ENCODE data around the gene AFDN. TPM values are rescaled to one million over a fixed set of nuclear protein-coding genes. Genes with fewer than 3 reads are reported as not detected.

AFDN gene
- total and polyA plus RNA-seq, 2 of the 8 experiments (the other 6 are each of a cell fraction or from before 2014, with no cell fraction given) = 53.4 to 192 TPM

DNA sequence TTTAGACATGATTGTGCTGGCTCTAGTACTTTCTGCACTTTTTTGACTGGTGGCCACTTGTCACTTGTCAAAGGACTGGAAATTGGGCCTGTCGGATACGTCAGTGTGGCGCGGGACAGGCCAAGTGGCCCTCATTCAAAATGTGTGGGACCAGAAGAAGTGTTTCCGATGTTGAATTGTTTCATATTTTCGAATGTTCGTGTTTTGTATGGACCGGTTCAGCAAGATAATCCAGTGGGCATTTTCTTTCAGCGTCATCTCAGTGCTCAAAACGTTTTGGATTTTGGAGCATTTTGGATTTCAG is 174.3 kb downstream of the AFDN start:
- DNase-seq (ENCODE audit: low read depth in 1 of 2, low spot score in 2 of 2) (peak in 1 of 2 experiments; percentile 7), FAIRE-seq (no peak)
- no peaks in the 10 kb centered on the region for H3K23me2 ChIP-seq (ENCODE audit: low read depth, low read length)
- no peak overlapping the region for H3K23ac ChIP-seq (ENCODE audit: insufficient read length)
- H2AK5ac ChIP-seq (ENCODE audit: low read depth, low read length) = no peak overlapping the region
- no peaks in the 10 kb centered on the region for H3K79me2 ChIP-seq (ENCODE audit: control insufficient read depth in 1 of 2, insufficient read depth in 2 of 2, low read length in 2 of 2)
- H3K9ac ChIP-seq (replicated peaks in 1 of 4; ENCODE audit: extremely low read depth in 1 of 4, low read depth in 3 of 4, low read length in 3 of 4) = no peak overlapping the region
- no peak overlapping the region for H4K91ac ChIP-seq (replicated peaks; ENCODE audit: insufficient read length, low read length)
- no peak overlapping the region for H2BK20ac ChIP-seq (ENCODE audit: low read length)
- ChIA-PET POLR2A (ENCODE audit: partially characterized antibody) (no interaction called here), CTCF (ENCODE audit: partially characterized antibody) (no interaction called here)
- no peaks in the 10 kb centered on the region for H3K79me1 ChIP-seq (ENCODE audit: low read depth, low read length)
- H3K4me2 ChIP-seq (ENCODE audit: insufficient read depth in 1 of 2, low read depth in 2 of 2, low read length in 2 of 2) = no peak overlapping the region
- WGBS, 2 experiments (ENCODE audit: extremely low coverage in 1 of 2, insufficient coverage in 1 of 2, insufficient read length in 1 of 2, insufficient replicate concordance in 2 of 2, low coverage in 1 of 2, low lambda C conversion rate in 2 of 2, missing lambda C conversion rate in 1 of 2) = 96% methylated on average over 10 of the region's 10 CpGs; no CpG with 5 or more reads in 1 of the 2 experiments
- H4K5ac ChIP-seq (ENCODE audit: insufficient read length, low read depth, low read length) = no peak overlapping the region
- no peak overlapping the region for H2AFZ ChIP-seq (ENCODE audit: low read length)
- H3K4me3 ChIP-seq (ENCODE audit: extremely low read depth in 1 of 4, insufficient read depth in 2 of 4, low read depth in 3 of 4, low read length in 4 of 4) = no peak overlapping the region
- H4K8ac ChIP-seq (ENCODE audit: extremely low read depth, insufficient read depth, low read length) = no peak overlapping the region
- H3K4me1 ChIP-seq (replicated peaks in 1 of 4; ENCODE audit: control insufficient read depth in 3 of 4, insufficient read depth in 4 of 4, low read length in 3 of 4) = peaks cover 0 to 10% (median 3%) of the 10 kb centered on the region in 4 experiments; a peak in 6 of 7 replicates
- no peak overlapping the region for H3K27ac ChIP-seq (ENCODE audit: low read depth, low read length)
- H3K4ac ChIP-seq (replicated peaks; ENCODE audit: insufficient read length, low read depth, low read length) = no peak overlapping the region
- no peak overlapping the region for H2BK15ac ChIP-seq (ENCODE audit: low read length)
- H2BK12ac ChIP-seq (ENCODE audit: low read depth, low read length) = no peak overlapping the region
- H2BK5ac ChIP-seq (ENCODE audit: low read depth, low read length) = no peak overlapping the region
- no peaks in the 10 kb centered on the region for H4K20me1 ChIP-seq (replicated peaks in 1 of 2; ENCODE audit: control insufficient read depth in 1 of 2, insufficient read depth in 2 of 2, low read length in 2 of 2)
- H3K27me3 ChIP-seq (replicated peaks in 1 of 4; ENCODE audit: control insufficient read depth in 3 of 4, extremely low read depth in 1 of 4, insufficient read depth in 3 of 4, low read length in 3 of 4) = no peaks in the 10 kb centered on the region
- no peak overlapping the region for H3K14ac ChIP-seq (ENCODE audit: insufficient read length)
- no peaks in the 10 kb centered on the region for H3K36me3 ChIP-seq (ENCODE audit: control insufficient read depth in 2 of 4, insufficient read depth in 4 of 4, low read length in 3 of 4)
- no peaks in the 10 kb centered on the region; a peak in 1 of 4 replicates for H3K9me3 ChIP-seq (ENCODE audit: insufficient read depth in 2 of 2, low read depth in 1 of 2, low read length in 1 of 2)
- H3K56ac ChIP-seq (replicated peaks; ENCODE audit: insufficient read length, low read depth, low read length) = no peak overlapping the region
- no peak overlapping the region for H3K18ac ChIP-seq (ENCODE audit: extremely low read depth, low read length)
- no peak overlapping the region for H2BK120ac ChIP-seq (replicated peaks; ENCODE audit: low read depth, low read length)
- TF ChIP-seq ATF3 (IDR thresholded peaks at IDR 0.05; ENCODE audit: insufficient read depth, low read depth, low read length) (no peak), CTBP2 (IDR thresholded peaks at IDR 0.05; ENCODE audit: borderline replicate concordance, insufficient read depth, insufficient read length, low read length) (no peak), KDM1A (IDR thresholded peaks at IDR 0.05; ENCODE audit: borderline replicate concordance, low read length) (no peak), KDM5A (IDR thresholded peaks at IDR 0.05; ENCODE audit: low read length) (no peak), KDM4A (IDR thresholded peaks at IDR 0.05; ENCODE audit: low read depth, low read length, severe bottlenecking) (no peak), POLR2AphosphoS5 (IDR thresholded peaks at IDR 0.05; ENCODE audit: low read depth, low read length) (no peak), EP300 (IDR thresholded peaks at IDR 0.05; ENCODE audit: borderline replicate concordance in 1 of 2, low read depth in 2 of 2, low read length in 2 of 2) (no peak), SUZ12 (IDR thresholded peaks at IDR 0.05; ENCODE audit: low read length) (no peak), JUND (IDR thresholded peaks at IDR 0.05; ENCODE audit: low read length) (no peak), TCF12 (IDR thresholded peaks at IDR 0.05; ENCODE audit: low read depth, low read length) (no peak), NANOG (IDR thresholded peaks at IDR 0.05; ENCODE audit: insufficient read depth, low read depth, low read length, poor library complexity, severe bottlenecking) (no peak), TAF7 (optimal IDR thresholded peaks at IDR 0.05; ENCODE audit: borderline replicate concordance, low read depth, low read length) (no peak)
- TF ChIP-seq, protein P1, sequence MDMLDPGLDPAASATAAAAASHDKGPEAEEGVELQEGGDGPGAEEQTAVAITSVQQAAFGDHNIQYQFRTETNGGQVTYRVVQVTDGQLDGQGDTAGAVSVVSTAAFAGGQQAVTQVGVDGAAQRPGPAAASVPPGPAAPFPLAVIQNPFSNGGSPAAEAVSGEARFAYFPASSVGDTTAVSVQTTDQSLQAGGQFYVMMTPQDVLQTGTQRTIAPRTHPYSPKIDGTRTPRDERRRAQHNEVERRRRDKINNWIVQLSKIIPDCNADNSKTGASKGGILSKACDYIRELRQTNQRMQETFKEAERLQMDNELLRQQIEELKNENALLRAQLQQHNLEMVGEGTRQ (IDR thresholded peaks at IDR 0.05; ENCODE audit: low read length) = no peak

Data from H1 (cell line).